Measurements from ENCODE around the gene ITGAL.
"Not testable (repeated sequence)": the region's sequence is repeated elsewhere in the genome, so short reads cannot be mapped to it uniquely, and the experiment has no call there.

The ITGAL gene

GRCh38 chr16:30534368-30535105 lies 62.0 kb downstream of the ITGAL start, which contains the start of gene ZNF747:
ZNF747 (minus strand) TSS chr16:30534858; CDS start chr16:30534679, 179 bp downstream.
- Histone ChIP-seq H3K27me3 (no peaks in the 10 kb centered on the region), H3K9me3 (no peaks in the 10 kb centered on the region), H3K4me1 (peaks cover 8% of the 10 kb centered on the region; the same call in 1 of the 2 replicates), H3K36me3 (no peaks in the 10 kb centered on the region), H3K4me3 (ENCODE audit: low read depth, low read length) (peak within 1 kb of the TSS; percentile 69)
- TF ChIP-seq CTCF (IDR thresholded peaks at IDR 0.05; ENCODE audit: low read depth, low read length): no peak
- peak; percentile 83 for DNase-seq

DNA sequence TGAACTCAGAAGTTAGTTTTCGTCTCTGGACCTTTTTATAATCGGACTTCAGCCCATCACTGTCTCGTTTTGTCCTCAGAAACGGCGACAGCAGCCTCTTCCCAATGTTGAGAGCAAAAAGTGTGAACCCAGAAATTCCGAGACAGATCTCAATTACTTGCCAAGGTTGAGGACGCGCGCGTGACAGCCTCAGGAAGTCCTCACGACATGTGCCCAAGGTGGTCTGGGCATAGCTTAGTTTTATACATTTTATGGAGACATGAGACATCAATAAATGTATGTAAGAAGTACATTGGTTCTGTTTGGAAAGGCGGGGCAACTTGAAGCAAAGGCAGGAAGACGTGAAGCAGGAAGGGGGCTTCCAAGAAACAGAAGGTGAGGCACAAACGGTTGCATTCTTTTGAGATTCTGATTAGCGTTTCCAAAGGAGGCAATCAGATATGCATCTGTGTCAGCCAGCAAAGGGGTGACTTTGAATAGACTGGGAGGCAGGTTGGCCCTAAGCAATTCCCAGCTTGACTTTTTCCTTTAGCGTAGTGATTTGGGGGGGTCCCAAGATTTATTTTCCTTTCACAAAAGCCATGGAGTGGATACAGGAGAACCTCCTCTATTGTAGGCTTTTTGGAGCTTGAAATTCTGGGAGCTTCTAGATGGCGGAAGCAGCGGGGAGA lies 62.7 kb downstream of the ITGAL start:
- peak overlapping the region; percentile 69 for H3K4me3 ChIP-seq (ENCODE audit: low read depth, low read length)
- no peaks in the 10 kb centered on the region for H3K36me3 ChIP-seq
- no peaks in the 10 kb centered on the region for H3K9me3 ChIP-seq
- DNase-seq: no peak
- peaks cover 8% of the 10 kb centered on the region; the same call in 1 of the 2 replicates for H3K4me1 ChIP-seq
- no peaks in the 10 kb centered on the region for H3K27me3 ChIP-seq
- TF ChIP-seq CTCF (IDR thresholded peaks at IDR 0.05; ENCODE audit: low read depth, low read length): no peak

DNA sequence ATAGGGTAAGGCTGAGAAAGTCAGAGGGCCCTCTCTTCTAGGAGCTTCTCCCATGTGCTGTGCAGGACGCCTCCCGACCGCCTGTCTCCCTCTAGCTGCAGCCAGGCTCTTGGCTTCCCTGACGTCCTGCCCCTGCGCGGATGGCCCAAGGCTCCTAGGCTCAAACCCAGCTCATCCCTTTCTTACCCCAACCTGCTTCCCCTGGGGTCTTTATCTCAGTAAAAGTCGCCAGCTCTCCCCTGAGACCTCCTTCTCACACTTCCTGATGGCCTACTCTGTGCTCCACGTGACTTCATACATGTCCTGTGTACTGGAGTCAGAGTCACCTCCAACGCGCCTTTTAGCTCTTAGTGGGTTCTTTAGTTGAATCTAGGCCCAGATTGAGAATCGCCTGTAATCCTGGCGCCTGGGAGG lies 63.2 kb downstream of the ITGAL start:
- H3K4me1 ChIP-seq: peaks cover 8% of the 10 kb centered on the region; the same call in 1 of the 2 replicates
- DNase-seq: peak; percentile 57
- TF ChIP-seq CTCF (IDR thresholded peaks at IDR 0.05; ENCODE audit: low read depth, low read length): peak; percentile 63
- H3K27me3 ChIP-seq: no peaks in the 10 kb centered on the region
- no peaks in the 10 kb centered on the region for H3K36me3 ChIP-seq
- H3K4me3 ChIP-seq (ENCODE audit: low read depth, low read length): peak overlapping the region; percentile 69
- no peaks in the 10 kb centered on the region for H3K9me3 ChIP-seq

DNA sequence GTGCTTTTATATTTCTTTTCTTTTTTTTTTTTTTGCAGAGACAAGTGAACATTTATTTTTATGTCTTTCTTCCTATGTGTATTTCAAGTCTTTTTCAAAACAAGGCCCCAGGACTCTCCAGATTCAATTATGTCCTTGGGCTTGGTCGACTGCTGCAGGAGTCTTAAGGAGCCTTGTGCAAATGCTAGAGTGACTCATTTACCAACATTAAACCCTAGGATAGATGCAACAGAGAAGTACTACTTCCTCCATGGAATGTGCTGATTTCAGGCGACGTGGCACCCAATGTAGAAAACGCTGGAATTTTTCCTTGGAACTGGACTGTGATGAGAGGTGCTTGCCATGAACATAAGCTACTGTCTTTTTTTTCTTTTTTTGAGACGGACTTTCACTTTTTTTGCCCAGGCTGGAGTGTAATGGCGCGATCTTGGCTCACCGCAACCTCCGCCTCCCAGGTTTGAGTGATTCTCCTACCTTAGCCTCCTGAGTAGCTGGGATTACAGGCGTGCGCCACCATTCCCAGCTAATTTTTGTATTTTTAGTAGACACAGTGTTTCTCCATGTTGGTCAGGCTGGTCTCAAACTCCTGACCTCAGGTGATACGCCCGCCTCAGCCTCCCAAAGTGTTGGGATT lies 64.0 kb downstream of the ITGAL start:
- peaks cover 13% of the 10 kb centered on the region for H3K4me1 ChIP-seq
- H3K4me3 ChIP-seq (ENCODE audit: low read depth, low read length): not testable (repeated sequence)

GRCh38 chr16:30539000-30539964 lies 66.7 kb downstream of the ITGAL start:
- H3K4me1 ChIP-seq: peaks cover 20% of the 10 kb centered on the region
- H3K36me3 ChIP-seq: no peaks in the 10 kb centered on the region
- no peak for TF ChIP-seq CTCF (IDR thresholded peaks at IDR 0.05; ENCODE audit: low read depth, low read length)
- H3K27me3 ChIP-seq: no peaks in the 10 kb centered on the region
- DNase-seq: no peak
- no peaks in the 10 kb centered on the region for H3K9me3 ChIP-seq
- H3K4me3 ChIP-seq (ENCODE audit: low read depth, low read length): no peak overlapping the region

More for the DNA sequence above, 64.0 kb downstream of the ITGAL start:
- not testable (repeated sequence) for DNase-seq, H3K9me3 ChIP-seq, H3K27me3 ChIP-seq, H3K36me3 ChIP-seq

- H3K27me3 ChIP-seq; H3K36me3 ChIP-seq; H3K4me3 ChIP-seq (ENCODE audit: low read depth, low read length); DNase-seq; H3K9me3 ChIP-seq: not testable (repeated sequence)
- peaks cover 20% of the 10 kb centered on the region for H3K4me1 ChIP-seq
Measured at GRCh38 chr16:30539986-30540526, 67.5 kb downstream of the ITGAL start.

- not testable (repeated sequence) for DNase-seq; H3K9me3 ChIP-seq; H3K27me3 ChIP-seq; H3K4me3 ChIP-seq (ENCODE audit: low read depth, low read length); H3K36me3 ChIP-seq
- H3K4me1 ChIP-seq: peaks cover 12% of the 10 kb centered on the region
Measured at GRCh38 chr16:30540916-30541464, 68.4 kb downstream of the ITGAL start.
